ENCODE data around the gene ZBTB16. TPM values are rescaled to one million over a fixed set of nuclear protein-coding genes. Genes with fewer than 3 reads are reported as not detected.
A peak's percentile ranks its signal among the peaks of the same experiment; 100 is the strongest.

The ZBTB16 gene
- total RNA-seq, 1 experiment from 2014 or later: not detected

DNA sequence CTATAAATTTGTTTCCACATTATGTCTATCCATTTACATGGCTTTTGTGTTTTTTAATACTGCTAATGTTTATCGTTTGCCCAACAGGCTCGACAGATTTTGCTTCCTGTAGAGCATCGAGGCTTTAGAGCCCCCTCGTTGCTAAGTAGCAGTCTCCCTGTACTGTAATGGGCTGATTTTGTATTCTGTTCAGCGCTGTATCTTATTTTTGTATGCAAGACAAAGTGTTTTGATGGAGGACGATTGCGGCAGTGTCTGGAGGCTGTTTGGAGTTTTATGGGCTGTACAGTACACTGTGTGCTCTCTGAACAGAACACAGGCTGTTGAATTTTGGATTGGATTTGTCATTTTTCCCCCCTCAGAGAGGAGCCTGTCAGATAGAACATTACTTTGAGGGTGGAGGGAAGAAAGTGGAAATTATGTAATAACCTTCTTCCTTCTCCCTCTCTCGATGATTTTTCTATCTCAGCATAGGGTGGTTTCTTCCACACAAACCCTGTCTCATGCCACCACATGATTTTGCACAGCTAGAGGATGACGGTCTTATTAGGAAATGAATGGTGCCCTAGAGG, 104.4 kb downstream of the ZBTB16 start:
- no peaks in the 10 kb centered on the region for H3K36me3 ChIP-seq (replicated peaks; ENCODE audit: control insufficient read depth, insufficient read depth, low read length)
- no peaks in the 10 kb centered on the region for H3K27me3 ChIP-seq (ENCODE audit: control insufficient read depth, insufficient read depth, low read length)
- no peak for DNase-seq
- no peak overlapping the region for H3K4me3 ChIP-seq (ENCODE audit: insufficient read depth, low read depth, low read length)

DNA sequence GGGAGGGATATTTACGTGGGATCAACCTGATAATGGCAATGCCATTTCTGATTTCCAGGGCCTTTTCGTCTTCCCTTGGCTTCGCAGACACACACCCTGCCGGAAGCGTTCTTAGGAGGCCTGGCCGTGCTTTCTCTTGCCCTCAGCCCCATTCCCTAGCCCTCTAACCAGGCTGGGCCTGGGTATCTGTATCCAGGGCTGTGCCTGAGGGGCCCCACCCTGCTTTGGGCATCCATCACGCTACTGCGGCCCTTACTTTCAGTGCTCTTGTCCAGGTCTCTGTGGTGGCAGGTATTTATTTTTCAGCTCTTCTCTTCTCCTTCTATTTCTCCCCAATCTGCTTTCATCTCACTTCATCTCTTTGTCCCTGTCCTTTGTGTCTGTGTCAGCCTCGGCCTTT, 105.0 kb downstream of the ZBTB16 start:
- Histone ChIP-seq H3K4me3 (ENCODE audit: insufficient read depth, low read depth, low read length) (no peak overlapping the region), H3K27me3 (ENCODE audit: control insufficient read depth, insufficient read depth, low read length) (no peaks in the 10 kb centered on the region), H3K36me3 (replicated peaks; ENCODE audit: control insufficient read depth, insufficient read depth, low read length) (no peaks in the 10 kb centered on the region)
- DNase-seq: no peak

DNA sequence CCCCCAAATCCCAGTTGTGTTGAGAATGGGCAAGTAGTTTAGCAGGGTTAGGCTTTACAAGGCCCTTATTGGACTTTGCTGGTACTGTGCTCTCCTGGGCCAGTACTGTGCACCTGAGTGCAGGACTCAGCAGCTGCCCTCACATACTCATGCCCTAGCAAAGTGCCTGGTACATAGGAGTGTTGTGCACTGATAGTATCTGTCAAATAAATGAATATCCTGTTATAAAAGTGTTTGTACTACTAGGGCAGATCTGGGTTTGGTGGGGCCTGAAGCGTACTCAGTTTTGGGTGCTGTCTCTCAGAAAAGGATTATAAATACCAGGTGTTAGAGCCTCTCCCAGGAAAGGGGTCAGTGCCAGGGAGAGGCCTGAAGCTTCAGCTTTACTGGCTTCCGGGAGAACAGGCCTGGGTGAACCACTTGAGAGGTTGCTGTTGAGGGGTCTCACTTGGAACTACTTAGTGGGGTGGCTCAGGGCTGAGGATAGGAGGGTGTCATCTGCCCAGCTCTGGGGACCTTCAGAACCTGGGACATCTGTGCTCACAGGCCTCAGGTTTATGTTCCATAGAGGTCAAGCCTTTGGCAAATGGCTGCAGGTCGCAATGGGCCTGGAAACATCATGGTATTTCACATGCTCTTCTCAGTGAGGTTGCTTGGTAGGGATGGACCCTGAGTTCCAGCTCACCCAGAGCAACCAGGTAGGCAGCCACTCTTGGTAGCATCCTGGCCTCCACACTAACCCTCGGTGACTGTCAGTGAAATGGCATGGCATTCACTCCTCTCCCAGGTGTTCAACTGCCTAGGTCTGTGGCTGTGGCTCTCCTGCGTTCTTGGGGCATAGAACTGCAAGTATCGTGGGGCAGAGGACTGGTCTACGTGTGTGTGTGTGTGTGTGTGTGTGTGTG, 106.1 kb downstream of the ZBTB16 start:
- H3K27me3 ChIP-seq (ENCODE audit: control insufficient read depth, insufficient read depth, low read length): peaks cover 2% of the 10 kb centered on the region; the same call in 1 of the 2 replicates

DNA sequence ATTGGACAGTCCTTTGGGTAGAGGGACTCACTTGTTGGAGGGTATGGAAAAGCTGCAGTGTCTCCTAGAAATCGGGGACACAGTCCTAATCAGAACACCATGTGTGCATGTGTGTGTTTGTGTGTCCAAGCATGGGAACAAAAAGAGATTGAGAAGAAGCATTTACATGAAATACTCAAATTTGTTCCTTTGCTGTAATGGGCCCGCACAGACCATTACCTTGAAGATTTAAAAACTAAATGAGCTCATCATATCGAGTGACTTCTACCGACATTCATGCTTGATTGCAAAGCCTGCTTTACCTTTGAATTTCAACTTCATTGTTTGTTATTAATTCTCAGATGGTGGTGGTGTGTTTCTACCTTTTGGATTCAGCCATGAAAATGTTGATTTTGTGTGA, 106.9 kb downstream of the ZBTB16 start:
- Histone ChIP-seq H3K27me3 (ENCODE audit: control insufficient read depth, insufficient read depth, low read length) (peaks cover 2% of the 10 kb centered on the region; the same call in 1 of the 2 replicates), H3K4me3 (ENCODE audit: insufficient read depth, low read depth, low read length) (no peak overlapping the region), H3K36me3 (replicated peaks; ENCODE audit: control insufficient read depth, insufficient read depth, low read length) (no peaks in the 10 kb centered on the region)
- DNase-seq: no peak

More for the DNA sequence above, 106.1 kb downstream of the ZBTB16 start:
- Histone ChIP-seq H3K4me3 (ENCODE audit: insufficient read depth, low read depth, low read length) (no peak overlapping the region), H3K36me3 (replicated peaks; ENCODE audit: control insufficient read depth, insufficient read depth, low read length) (no peaks in the 10 kb centered on the region)
- DNase-seq: no peak

DNA sequence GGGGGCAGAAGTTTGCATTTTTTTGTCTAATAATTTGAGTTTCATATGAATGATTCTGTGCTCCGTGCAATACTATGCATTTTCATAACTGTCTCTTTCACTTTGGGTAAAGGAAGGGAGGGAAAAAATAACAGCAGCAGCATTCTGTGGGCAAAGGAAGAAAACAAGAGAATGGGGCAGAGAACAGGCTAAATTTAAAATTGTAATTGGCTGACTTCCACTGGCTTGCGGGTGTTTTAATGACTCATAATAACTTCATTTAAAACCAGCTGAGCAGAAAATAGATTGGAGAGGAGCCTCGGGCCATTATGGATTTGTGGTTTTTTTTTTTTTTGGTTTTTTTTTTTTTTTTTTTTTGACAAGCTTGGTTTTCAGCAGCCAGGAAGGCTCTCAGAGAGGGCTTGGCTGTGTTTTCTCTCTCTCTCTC, 107.4 kb downstream of the ZBTB16 start:
- no peaks in the 10 kb centered on the region for H3K36me3 ChIP-seq (replicated peaks; ENCODE audit: control insufficient read depth, insufficient read depth, low read length)
- peaks cover 2% of the 10 kb centered on the region; the same call in 1 of the 2 replicates for H3K27me3 ChIP-seq (ENCODE audit: control insufficient read depth, insufficient read depth, low read length)
- DNase-seq: no peak
- no peak overlapping the region for H3K4me3 ChIP-seq (ENCODE audit: insufficient read depth, low read depth, low read length)

DNA sequence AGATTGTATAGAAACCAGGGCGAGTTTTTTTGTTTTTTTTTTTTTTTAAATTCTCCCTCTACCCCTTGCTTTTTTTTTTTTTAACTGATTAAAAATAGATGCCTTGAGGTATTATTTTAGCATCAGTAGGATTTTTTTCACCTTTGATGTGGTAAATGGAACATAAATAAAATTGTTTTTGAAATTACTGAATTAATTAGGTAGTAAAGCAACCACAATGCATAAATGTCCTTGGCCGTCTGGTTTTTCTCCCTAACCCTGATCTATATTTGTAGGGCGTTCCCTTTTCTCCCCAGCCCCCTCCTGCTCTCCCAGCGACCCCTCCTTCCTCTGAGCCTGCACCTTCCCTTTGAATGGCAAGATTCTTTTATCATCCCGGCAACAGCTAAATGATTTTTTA, 107.8 kb downstream of the ZBTB16 start:
- Histone ChIP-seq H3K4me3 (ENCODE audit: insufficient read depth, low read depth, low read length) (no peak overlapping the region), H3K27me3 (ENCODE audit: control insufficient read depth, insufficient read depth, low read length) (peaks cover 2% of the 10 kb centered on the region; the same call in 1 of the 2 replicates), H3K36me3 (replicated peaks; ENCODE audit: control insufficient read depth, insufficient read depth, low read length) (no peaks in the 10 kb centered on the region)
- no peak for DNase-seq

DNA sequence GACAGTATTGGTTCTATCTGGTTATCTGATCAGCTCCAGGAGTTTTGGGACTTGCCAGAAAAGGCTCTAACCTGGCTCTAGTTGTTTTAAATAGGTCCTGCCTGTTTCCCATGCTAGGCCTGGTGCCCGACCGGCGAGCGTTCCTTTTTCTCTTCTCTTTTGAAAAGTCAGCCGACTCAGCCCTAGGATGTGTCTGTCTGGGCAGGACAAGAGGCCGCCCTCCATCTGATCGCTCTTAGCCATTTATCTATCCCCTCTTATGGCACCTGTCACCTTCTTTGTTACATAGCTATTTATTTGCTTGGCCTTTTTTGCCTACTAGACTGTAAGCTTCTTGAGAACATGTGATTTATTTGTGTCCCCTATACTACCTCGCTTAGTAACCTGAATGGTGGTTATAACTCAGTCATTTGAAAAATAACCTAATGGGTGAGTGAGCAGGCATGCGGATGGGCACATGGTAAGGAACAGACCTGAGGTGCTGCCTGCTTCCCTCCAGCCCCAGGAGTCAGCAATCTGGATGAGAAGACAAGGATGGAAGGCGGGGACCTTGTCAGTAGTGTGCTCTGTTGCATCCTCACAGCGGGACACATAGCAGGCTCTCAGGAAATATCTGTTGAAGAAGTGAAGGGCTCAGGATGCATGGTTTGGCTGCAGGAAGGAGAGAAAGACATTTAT, 108.4 kb downstream of the ZBTB16 start:
- no peak for DNase-seq

DNA sequence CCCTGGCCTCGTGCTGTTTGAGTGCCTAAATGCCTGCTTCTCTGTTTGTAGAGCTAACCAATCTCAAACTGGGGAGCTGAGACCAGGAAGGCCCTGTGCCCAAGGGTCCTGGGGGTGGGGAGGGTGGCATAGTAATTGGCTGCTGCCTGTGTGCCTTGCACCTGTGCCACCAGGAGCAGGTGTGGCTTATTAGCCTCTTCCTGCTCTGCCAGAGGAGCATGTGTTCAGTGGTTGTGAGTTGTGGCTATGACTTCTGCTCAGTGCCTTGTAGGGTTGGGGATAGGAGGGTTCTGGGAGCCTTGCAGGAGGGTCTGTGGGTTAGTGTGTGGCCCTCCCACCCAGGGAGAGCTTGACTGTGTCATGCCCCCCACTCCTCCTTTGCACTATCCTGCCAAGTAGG, 109.2 kb downstream of the ZBTB16 start:
- Histone ChIP-seq H3K36me3 (replicated peaks; ENCODE audit: control insufficient read depth, insufficient read depth, low read length) (no peaks in the 10 kb centered on the region), H3K27me3 (ENCODE audit: control insufficient read depth, insufficient read depth, low read length) (peaks cover 2% of the 10 kb centered on the region; the same call in 1 of the 2 replicates), H3K4me3 (ENCODE audit: insufficient read depth, low read depth, low read length) (no peak overlapping the region)
- DNase-seq: no peak

More for the DNA sequence above, 108.4 kb downstream of the ZBTB16 start:
- Histone ChIP-seq H3K27me3 (ENCODE audit: control insufficient read depth, insufficient read depth, low read length) (peaks cover 2% of the 10 kb centered on the region; the same call in 1 of the 2 replicates), H3K4me3 (ENCODE audit: insufficient read depth, low read depth, low read length) (no peak overlapping the region), H3K36me3 (replicated peaks; ENCODE audit: control insufficient read depth, insufficient read depth, low read length) (no peaks in the 10 kb centered on the region)

DNA sequence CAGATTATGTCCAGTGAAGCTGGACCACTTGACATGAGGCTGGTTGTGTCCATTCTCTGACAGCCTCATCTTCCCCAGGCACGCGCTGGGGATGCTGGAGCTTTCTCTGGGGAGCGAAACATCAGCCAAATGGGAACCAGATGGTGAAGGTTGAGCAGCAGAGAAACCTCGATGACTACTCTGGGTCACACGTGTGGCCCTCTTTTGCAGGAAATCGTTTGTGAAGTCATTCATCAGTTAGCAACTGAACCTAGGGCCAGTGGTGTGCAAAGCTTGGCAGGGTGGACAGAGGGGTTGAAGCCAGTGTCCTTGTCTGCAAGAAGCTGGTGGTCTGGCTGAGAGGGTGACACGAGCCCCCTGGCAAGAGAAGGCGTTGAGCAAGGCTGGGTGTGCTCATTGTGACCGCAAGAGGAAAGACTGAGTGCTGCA, 109.8 kb downstream of the ZBTB16 start:
- no peaks in the 10 kb centered on the region for H3K36me3 ChIP-seq (replicated peaks; ENCODE audit: control insufficient read depth, insufficient read depth, low read length)
- peaks cover 2% of the 10 kb centered on the region; the same call in 1 of the 2 replicates for H3K27me3 ChIP-seq (ENCODE audit: control insufficient read depth, insufficient read depth, low read length)
- no peak overlapping the region for H3K4me3 ChIP-seq (ENCODE audit: insufficient read depth, low read depth, low read length)
- DNase-seq: no peak

DNA sequence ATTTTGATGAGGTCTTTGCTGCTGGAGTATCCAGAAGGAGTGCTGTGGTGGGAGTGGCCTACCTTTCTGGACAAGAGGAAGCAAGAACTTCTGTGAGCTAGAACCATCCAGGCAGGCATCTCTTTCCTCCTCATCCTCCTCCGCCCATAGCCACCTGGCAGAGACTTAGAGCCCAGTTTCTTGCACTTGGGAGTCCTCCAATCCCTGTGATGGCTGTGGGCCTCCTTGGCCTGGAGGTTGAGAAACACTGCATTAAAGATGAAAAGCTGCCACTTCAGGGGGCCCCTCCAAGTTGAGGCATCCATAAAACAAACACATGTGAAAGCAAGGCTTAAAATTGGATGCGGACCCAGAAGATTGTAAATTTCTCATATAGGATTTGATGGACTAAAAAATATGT, 110.3 kb downstream of the ZBTB16 start:
- H3K27me3 ChIP-seq (ENCODE audit: control insufficient read depth, insufficient read depth, low read length): peaks cover 2% of the 10 kb centered on the region; the same call in 1 of the 2 replicates
- no peaks in the 10 kb centered on the region for H3K36me3 ChIP-seq (replicated peaks; ENCODE audit: control insufficient read depth, insufficient read depth, low read length)
- DNase-seq: no peak
- no peak overlapping the region for H3K4me3 ChIP-seq (ENCODE audit: insufficient read depth, low read depth, low read length)

DNA sequence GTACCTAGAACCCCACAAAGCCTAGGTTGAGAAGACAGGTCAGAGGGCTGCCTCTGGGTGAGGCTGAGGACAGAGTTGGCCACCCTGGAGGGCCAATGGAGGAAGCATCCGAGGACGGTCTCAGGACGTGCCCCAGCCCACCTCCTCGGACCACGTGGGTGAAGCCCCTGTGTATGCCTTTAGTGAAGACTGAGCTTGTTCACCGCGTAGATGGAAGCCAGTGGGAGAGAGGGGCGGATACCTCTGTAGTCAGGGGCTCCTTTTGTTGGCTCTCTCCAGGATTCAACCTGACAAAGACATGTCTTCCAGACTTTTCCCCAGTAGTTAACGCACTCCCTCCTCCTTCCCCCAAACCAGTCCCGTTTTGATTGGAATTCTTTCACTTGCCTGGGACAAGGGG, 110.7 kb downstream of the ZBTB16 start:
- peak; percentile 53 for DNase-seq
- Histone ChIP-seq H3K27me3 (ENCODE audit: control insufficient read depth, insufficient read depth, low read length) (peaks cover 2% of the 10 kb centered on the region; the same call in 1 of the 2 replicates), H3K36me3 (replicated peaks; ENCODE audit: control insufficient read depth, insufficient read depth, low read length) (no peaks in the 10 kb centered on the region), H3K4me3 (ENCODE audit: insufficient read depth, low read depth, low read length) (no peak overlapping the region)

DNA sequence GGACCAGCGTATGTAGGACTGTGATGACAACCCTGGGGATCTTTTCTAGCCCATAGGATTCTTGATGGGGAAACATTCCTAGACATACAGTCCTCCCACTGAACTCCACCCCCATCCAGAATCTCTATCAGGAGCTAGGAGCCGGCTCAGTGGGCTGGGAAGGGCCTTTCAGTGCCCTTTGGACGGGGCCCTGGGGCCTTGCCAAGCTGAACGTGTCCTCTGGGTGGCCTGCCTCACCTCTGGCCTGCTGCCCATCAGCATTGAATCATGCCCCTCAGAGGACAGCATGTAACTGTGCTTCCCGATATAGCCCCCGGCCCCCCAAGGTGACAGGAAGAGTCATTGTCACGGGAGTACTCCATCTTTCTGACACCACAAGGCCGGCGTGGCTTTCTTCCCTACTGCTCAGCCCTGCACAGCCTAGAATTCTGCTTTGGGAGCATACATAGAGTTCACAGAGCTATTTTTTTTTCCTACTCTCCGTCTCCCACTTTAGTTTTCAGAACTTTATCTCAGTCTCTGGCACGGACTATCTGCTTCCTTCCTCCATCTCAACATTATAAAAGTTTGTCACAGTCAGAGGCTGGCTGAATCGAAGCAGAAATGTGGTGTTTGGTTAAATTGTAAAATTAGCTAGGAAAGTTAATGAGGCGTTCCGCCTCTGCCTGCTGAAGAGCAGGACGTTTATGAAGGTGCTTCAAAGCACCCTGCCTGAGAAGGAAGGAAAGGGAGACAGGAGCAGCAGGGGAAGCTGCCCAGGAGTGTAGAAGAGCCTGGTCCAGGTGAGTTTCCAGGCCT, 111.9 kb downstream of the ZBTB16 start:
- peaks cover 2% of the 10 kb centered on the region; the same call in 1 of the 2 replicates for H3K27me3 ChIP-seq (ENCODE audit: control insufficient read depth, insufficient read depth, low read length)
- H3K36me3 ChIP-seq (replicated peaks; ENCODE audit: control insufficient read depth, insufficient read depth, low read length): no peaks in the 10 kb centered on the region
- no peak for DNase-seq
- H3K4me3 ChIP-seq (ENCODE audit: insufficient read depth, low read depth, low read length): no peak overlapping the region

DNA sequence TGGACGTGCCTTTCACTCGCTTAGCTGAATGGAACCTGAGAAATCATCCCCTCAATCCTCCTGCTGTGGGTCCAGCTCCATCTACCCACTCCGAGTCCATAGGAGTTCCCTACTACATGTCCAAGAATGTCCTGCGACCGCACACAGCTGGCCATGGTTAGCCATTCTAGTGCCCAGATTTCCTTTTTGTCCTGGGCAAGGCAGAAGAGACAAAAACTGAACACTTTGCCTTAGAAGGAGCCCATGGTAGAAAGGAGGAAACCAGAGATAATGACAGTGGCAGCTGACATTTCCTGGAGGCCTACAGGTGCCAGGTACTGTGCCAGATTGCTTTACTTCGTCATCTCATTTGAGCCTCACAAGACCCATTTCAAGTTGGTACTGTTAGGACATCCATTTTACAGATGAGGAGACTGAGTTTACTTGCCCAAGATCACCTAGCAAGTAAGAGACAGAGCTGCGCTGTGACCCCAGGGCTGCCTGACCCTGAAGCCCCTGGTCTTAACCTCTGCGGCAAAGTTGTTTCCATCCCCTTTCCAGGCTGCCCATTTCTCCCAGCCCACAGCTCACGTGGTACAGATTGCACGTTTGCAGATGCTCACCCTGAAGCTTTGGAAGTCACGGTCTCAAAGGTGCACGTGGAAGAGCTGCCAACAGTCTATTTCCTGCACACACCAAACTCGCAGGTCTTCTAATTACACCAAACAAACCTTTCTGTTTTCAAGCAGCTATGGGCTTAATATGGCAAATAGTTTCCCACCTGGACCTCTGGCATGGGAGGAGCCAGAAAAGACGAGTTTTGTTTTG, 112.7 kb downstream of the ZBTB16 start:
- Histone ChIP-seq H3K27me3 (ENCODE audit: control insufficient read depth, insufficient read depth, low read length) (peaks cover 2% of the 10 kb centered on the region; the same call in 1 of the 2 replicates), H3K4me3 (ENCODE audit: insufficient read depth, low read depth, low read length) (no peak overlapping the region), H3K36me3 (replicated peaks; ENCODE audit: control insufficient read depth, insufficient read depth, low read length) (no peaks in the 10 kb centered on the region)
- no peak for DNase-seq
